Pons (tissue), 1 donor: ENCODE results near the gene FLNB.
"Not testable (repeated sequence)": the region's sequence is repeated elsewhere in the genome, so short reads cannot be mapped to it uniquely, and the experiment has no call there.

ENCODE experiments used
- DNase-seq: peaks from one replicate; pipeline ENCODE4 v3.0.0-alpha.2; 2016; ENCODE audit warnings: low spot score

Gene FLNB

DNA sequence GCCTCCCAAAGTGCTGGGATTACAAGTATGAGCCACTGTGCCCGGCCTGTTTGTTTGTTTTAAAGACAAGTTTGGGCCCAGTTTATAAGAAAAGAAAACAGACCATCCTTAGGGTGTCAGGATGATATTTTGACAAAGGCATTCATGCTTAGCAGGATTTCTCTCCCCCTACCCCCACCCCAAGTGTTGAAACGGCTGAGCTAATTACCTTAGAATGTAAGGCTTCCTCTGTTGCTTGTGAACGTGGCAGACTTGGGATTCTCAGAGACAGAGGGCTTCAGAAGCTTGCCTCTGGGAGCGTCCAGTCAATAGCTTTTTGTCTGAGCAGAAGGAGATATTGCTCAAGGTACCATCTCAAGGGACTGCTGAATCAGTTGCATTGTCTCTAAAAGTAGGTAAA lies 24.0 kb downstream of the FLNB start:
- no peak for DNase-seq

DNA sequence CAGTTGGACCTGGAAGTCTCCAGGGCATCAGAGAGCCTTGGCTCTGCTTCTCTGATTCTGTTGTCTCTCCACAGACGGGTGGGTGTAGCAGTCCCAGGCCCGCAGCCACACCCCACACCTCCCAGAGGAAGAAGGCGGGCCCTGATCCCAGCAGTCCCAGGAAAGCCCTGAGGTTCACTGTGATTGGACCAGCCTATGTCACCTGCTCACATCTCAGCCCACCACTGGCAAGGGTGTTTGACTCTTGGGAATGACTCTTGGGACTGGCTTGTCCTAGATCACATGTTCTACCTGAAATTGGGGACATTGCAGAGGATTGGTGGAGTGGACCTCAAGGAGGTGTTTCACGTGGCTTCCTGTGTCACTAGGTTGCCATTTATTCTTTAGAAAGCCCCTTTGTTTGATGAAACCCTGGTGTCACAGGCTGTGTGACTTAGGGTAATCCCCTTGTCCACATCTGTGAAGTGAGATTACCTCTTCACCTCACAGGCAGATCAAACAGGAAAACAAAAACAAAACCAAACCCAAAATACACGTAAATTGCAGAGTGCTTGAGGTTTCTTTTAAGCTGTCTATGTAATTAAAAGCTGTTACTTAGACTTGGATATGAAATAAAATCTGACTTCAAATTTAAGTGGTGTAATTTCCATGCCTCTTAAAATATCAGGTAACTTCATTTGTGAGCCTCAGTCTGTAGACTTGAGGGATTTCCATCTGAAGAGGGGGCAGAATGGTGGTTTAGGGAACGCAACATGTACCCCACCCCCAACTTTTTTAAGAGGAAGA lies 26.7 kb downstream of the FLNB start:
- no peak for DNase-seq

- no peak for DNase-seq
These were observed 27.5 kb downstream of the FLNB start for GRCh38 chr3:58035524-58036255.

- no peak for DNase-seq
These were observed 28.2 kb downstream of the FLNB start for GRCh38 chr3:58036293-58037032.

GRCh38 chr3:58037141-58037910 lies 29.1 kb downstream of the FLNB start:
- no peak for DNase-seq

GRCh38 chr3:58038675-58039292 lies 30.6 kb downstream of the FLNB start:
- peak; percentile 69 for DNase-seq

DNA sequence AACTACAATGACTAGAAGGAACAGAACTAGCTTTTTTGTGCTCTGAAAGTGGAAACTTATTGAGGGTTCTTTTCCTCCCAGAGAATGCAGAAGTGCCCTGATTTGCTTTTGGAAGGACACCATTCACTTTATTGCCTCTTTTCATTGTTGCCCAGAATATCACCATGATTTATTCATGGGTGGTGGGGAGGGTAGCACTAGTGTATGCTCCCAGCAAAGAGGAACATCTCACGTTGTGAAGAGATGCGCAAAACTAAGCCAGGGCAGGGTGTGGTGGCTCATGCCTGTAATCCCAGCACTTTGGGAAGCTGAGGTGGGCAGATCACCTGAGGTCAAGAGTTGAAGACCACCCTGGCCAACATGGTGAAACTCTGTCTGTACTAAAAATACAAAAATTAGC lies 31.4 kb downstream of the FLNB start:
- DNase-seq = no peak

GRCh38 chr3:58041182-58041825 lies 33.1 kb downstream of the FLNB start:
- DNase-seq = no peak

DNA sequence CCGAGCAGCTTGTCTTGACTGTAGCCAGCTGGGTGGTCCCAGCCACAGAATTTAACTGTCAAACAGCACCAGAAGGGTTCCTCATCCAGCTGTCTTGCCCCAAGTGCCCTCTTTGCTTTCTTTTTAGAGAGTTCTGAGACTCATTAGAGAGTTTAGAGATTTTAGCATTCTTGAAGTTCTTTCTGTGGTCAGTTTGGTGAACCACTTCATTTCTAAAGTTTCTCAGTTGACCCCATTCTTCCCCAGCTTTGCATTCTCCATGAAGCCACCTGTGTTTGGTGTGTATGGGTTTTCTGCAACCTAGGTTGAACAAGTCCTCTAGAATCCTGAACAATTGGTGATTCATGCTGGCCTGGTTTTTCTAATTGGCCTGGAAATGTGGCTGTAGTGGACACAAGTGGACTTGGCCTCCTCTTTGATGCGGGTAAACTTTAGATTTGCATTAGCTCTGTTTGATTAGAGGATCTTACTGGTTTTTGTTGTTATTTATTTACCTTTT lies 33.7 kb downstream of the FLNB start:
- no peak for DNase-seq

DNA sequence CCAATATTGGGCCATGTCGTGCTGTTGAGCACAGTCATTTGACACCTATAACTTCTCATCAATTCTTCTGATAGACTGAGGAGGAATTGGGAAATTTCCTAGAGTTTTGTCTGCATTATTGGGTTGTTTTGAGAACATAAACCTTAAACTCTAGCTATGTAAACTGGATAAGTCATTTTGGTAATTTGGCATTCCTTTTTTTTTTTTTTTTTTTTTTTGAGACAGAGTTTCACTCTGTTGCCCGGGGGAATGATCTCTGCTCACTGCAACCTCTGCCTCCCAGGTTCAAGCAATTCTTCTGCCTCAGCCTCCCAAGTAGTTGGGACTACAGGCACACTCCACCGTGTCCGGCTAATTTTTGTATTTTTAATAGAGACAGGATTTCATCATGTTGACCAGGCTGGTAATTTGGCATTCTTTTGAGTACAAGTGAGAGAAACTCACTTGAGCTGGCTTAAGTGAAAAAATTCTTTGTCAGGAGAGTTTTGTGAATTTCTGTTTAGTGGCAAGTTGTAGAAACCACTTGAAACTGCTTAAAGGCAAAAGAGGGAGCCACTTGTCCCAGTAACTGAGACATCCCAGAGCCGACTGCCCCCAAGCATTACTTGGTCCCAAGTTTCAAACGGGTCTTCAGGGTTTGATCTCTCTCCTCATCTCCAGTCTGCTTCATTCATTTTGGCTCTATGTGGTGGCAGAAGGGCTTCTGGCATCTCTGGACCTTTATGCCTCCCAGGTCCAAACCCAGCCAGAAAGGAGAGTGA lies 34.9 kb downstream of the FLNB start:
- DNase-seq = no peak

- DNase-seq = no peak
These were observed 35.7 kb downstream of the FLNB start for GRCh38 chr3:58043933-58044332.

DNA sequence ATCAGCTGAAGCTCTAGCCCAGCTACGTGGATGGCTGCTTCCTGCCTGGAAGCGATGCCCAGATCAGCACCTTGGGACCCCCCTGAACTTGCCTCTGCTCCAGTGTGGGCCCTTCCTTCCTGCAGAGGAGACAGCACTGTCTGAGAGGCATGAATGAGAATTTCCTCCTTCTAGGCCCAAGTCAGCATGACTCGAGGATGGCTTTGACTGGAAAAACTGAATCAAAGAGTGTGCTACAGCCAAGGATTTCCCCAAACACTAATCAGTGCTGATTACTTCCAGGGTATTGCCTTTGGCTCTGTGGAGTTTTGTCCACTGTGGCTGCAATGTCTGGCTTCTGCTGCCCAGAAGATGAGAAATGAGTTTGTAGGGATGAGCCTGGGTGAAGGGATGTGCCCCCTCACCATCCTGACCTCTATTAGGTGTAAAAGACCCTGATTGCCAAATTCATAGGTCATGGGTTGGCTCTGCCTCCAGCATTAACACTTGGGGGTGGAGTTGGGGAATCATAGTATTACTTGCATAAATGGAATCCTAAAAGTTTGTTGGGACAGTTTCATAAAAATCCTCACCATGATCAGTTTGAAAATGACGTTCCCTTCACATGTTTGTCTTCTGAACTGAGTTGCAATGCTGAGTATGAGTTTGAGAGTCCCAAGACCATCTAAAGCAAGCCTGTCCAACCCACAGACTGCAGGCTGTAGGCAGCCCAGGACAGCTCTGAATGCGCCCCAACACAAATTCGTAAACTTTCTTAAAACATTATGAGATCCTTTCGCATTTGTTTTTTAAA lies 36.7 kb downstream of the FLNB start:
- DNase-seq = no peak

- DNase-seq = no peak
These were observed 39.6 kb downstream of the FLNB start for GRCh38 chr3:58047826-58048225.

GRCh38 chr3:58048301-58048700 lies 40.1 kb downstream of the FLNB start:
- DNase-seq = no peak

- DNase-seq = no peak
These were observed 41.0 kb downstream of the FLNB start for GRCh38 chr3:58049143-58049785.

DNA sequence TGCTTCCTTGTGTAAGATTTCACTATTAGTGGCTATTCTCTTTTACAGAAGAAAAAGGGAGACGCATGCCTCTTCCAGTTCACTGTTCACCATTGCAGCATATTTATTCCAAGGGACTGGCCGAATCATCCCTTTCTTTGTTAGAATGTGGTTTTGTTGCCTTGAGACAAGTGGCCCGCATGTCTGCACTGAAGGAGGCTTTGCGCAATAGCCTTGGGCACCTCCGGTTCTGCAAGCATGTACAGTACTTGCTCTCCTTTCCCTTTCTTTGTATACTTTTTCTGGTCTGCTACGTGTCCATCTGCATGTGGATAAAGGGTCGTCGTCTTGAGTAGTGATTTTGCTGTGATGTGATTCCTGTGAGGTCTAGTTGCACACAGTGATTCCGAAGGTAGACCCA lies 43.0 kb downstream of the FLNB start:
- no peak for DNase-seq

GRCh38 chr3:58051658-58052261 lies 43.5 kb downstream of the FLNB start:
- DNase-seq = not testable (repeated sequence)
